ENCODE measurements around the gene ANGEL1.

The ANGEL1 gene

GRCh38 chr14:76786601-76787000 lies 26.1 kb downstream of the ANGEL1 start:
- peaks cover 42 to 55% of the 10 kb centered on the region in 2 donors for H3K36me3 ChIP-seq (ENCODE audit: control insufficient read depth in 1 of 2, insufficient read depth in 2 of 2, low read length in 2 of 2)
- no peak overlapping the region for H3K4me3 ChIP-seq (ENCODE audit: low read depth in 1 of 2, low read length in 2 of 2)
- H3K4me1 ChIP-seq (ENCODE audit: control insufficient read depth in 1 of 2, insufficient read depth in 2 of 2, low read length in 2 of 2): peaks cover 7 to 14% of the 10 kb centered on the region in 2 donors
- no peak overlapping the region for H3K27ac ChIP-seq (ENCODE audit: low read length)
- H3K9me3 ChIP-seq (ENCODE audit: control insufficient read depth in 1 of 2, low read length in 2 of 2): no peaks in the 10 kb centered on the region
- no peaks in the 10 kb centered on the region for H3K27me3 ChIP-seq (ENCODE audit: low read depth, low read length)

GRCh38 chr14:76784881-76785280 lies 27.8 kb downstream of the ANGEL1 start:
- H3K4me1 ChIP-seq (ENCODE audit: control insufficient read depth in 1 of 2, insufficient read depth in 2 of 2, low read length in 2 of 2): peaks cover 7 to 14% of the 10 kb centered on the region in 2 donors
- H3K27me3 ChIP-seq (ENCODE audit: low read depth, low read length): no peaks in the 10 kb centered on the region
- H3K9me3 ChIP-seq (ENCODE audit: control insufficient read depth in 1 of 2, low read length in 2 of 2): no peaks in the 10 kb centered on the region
- H3K36me3 ChIP-seq (ENCODE audit: control insufficient read depth in 1 of 2, insufficient read depth in 2 of 2, low read length in 2 of 2): peaks cover 27 to 46% of the 10 kb centered on the region in 2 donors
- no peak overlapping the region for H3K27ac ChIP-seq (ENCODE audit: low read length)
- no peak overlapping the region for H3K4me3 ChIP-seq (ENCODE audit: low read depth in 1 of 2, low read length in 2 of 2)

GRCh38 chr14:76784266-76784874 lies 28.3 kb downstream of the ANGEL1 start:
- no peak overlapping the region for H3K4me3 ChIP-seq (ENCODE audit: low read depth in 1 of 2, low read length in 2 of 2)
- no peak overlapping the region for H3K27ac ChIP-seq (ENCODE audit: low read length)
- peaks cover 27 to 48% of the 10 kb centered on the region in 2 donors for H3K36me3 ChIP-seq (ENCODE audit: control insufficient read depth in 1 of 2, insufficient read depth in 2 of 2, low read length in 2 of 2)
- peaks cover 7 to 14% of the 10 kb centered on the region in 2 donors for H3K4me1 ChIP-seq (ENCODE audit: control insufficient read depth in 1 of 2, insufficient read depth in 2 of 2, low read length in 2 of 2)
- H3K9me3 ChIP-seq (ENCODE audit: control insufficient read depth in 1 of 2, low read length in 2 of 2): no peaks in the 10 kb centered on the region
- no peaks in the 10 kb centered on the region for H3K27me3 ChIP-seq (ENCODE audit: low read depth, low read length)

GRCh38 chr14:76782885-76783566 lies 29.7 kb downstream of the ANGEL1 start:
- Histone ChIP-seq H3K36me3 (ENCODE audit: control insufficient read depth in 1 of 2, insufficient read depth in 2 of 2, low read length in 2 of 2) (peaks cover 14 to 40% of the 10 kb centered on the region in 2 donors), H3K4me1 (ENCODE audit: control insufficient read depth in 1 of 2, insufficient read depth in 2 of 2, low read length in 2 of 2) (peaks cover 7 to 14% of the 10 kb centered on the region in 2 donors)

GRCh38 chr14:76782115-76782884 lies 30.4 kb downstream of the ANGEL1 start:
- no peak overlapping the region for H3K4me3 ChIP-seq (ENCODE audit: low read depth in 1 of 2, low read length in 2 of 2)
- peaks cover 7 to 14% of the 10 kb centered on the region in 2 donors for H3K4me1 ChIP-seq (ENCODE audit: control insufficient read depth in 1 of 2, insufficient read depth in 2 of 2, low read length in 2 of 2)
- no peak overlapping the region for H3K27ac ChIP-seq (ENCODE audit: low read length)
- H3K27me3 ChIP-seq (ENCODE audit: low read depth, low read length): no peaks in the 10 kb centered on the region
- no peaks in the 10 kb centered on the region for H3K9me3 ChIP-seq (ENCODE audit: control insufficient read depth in 1 of 2, low read length in 2 of 2)
- H3K36me3 ChIP-seq (ENCODE audit: control insufficient read depth in 1 of 2, insufficient read depth in 2 of 2, low read length in 2 of 2): peaks cover 7 to 33% of the 10 kb centered on the region in 2 donors

More at GRCh38 chr14:76782885-76783566, 29.7 kb downstream of the ANGEL1 start:
- no peaks in the 10 kb centered on the region for H3K27me3 ChIP-seq (ENCODE audit: low read depth, low read length)
- H3K4me3 ChIP-seq (ENCODE audit: low read depth in 1 of 2, low read length in 2 of 2): no peak overlapping the region
- no peak overlapping the region for H3K27ac ChIP-seq (ENCODE audit: low read length)
- no peaks in the 10 kb centered on the region for H3K9me3 ChIP-seq (ENCODE audit: control insufficient read depth in 1 of 2, low read length in 2 of 2)

- H3K9me3 ChIP-seq (ENCODE audit: control insufficient read depth in 1 of 2, low read length in 2 of 2): no peaks in the 10 kb centered on the region
- H3K27ac ChIP-seq (ENCODE audit: low read length): no peak overlapping the region
- H3K4me3 ChIP-seq (ENCODE audit: low read depth in 1 of 2, low read length in 2 of 2): no peak overlapping the region
- peaks cover under 1 to 30% of the 10 kb centered on the region in 2 donors for H3K36me3 ChIP-seq (ENCODE audit: control insufficient read depth in 1 of 2, insufficient read depth in 2 of 2, low read length in 2 of 2)
- H3K4me1 ChIP-seq (ENCODE audit: control insufficient read depth in 1 of 2, insufficient read depth in 2 of 2, low read length in 2 of 2): peaks cover 7 to 14% of the 10 kb centered on the region in 2 donors
- no peaks in the 10 kb centered on the region for H3K27me3 ChIP-seq (ENCODE audit: low read depth, low read length)
Measured at GRCh38 chr14:76781648-76782051, 31.0 kb downstream of the ANGEL1 start.

GRCh38 chr14:76780875-76781647 lies 31.6 kb downstream of the ANGEL1 start:
- peaks cover 7 to 14% of the 10 kb centered on the region in 2 donors for H3K4me1 ChIP-seq (ENCODE audit: control insufficient read depth in 1 of 2, insufficient read depth in 2 of 2, low read length in 2 of 2)
- peaks cover 0 to 25% of the 10 kb centered on the region in 2 donors for H3K36me3 ChIP-seq (ENCODE audit: control insufficient read depth in 1 of 2, insufficient read depth in 2 of 2, low read length in 2 of 2)
- no peak overlapping the region for H3K4me3 ChIP-seq (ENCODE audit: low read depth in 1 of 2, low read length in 2 of 2)
- H3K9me3 ChIP-seq (ENCODE audit: control insufficient read depth in 1 of 2, low read length in 2 of 2): no peaks in the 10 kb centered on the region
- H3K27me3 ChIP-seq (ENCODE audit: low read depth, low read length): no peaks in the 10 kb centered on the region
- no peak overlapping the region for H3K27ac ChIP-seq (ENCODE audit: low read length)

DNA sequence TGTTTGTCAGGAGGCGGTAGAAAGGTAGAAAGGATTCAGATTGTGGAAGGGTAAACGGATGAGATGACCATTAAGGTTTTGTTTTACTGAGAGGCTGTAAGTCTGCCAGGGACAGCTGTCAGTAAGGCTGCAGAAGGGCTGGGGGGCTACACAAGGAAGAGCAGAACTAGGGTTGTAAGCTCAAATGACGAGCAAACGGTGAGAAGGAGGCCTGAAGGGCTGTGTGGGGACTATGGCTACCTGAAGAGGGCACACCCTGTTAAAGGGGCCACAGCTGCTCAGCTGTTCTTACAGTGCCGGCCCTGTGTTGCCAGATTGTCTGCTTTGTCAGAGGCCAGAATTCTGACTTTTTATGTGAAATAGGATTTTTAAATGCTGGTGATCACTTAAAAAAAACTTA lies 32.3 kb downstream of the ANGEL1 start:
- no peaks in the 10 kb centered on the region for H3K27me3 ChIP-seq (ENCODE audit: low read depth, low read length)
- H3K9me3 ChIP-seq (ENCODE audit: control insufficient read depth in 1 of 2, low read length in 2 of 2): no peaks in the 10 kb centered on the region
- H3K27ac ChIP-seq (ENCODE audit: low read length): no peak overlapping the region
- H3K4me1 ChIP-seq (ENCODE audit: control insufficient read depth in 1 of 2, insufficient read depth in 2 of 2, low read length in 2 of 2): peaks cover 7 to 14% of the 10 kb centered on the region in 2 donors
- H3K36me3 ChIP-seq (ENCODE audit: control insufficient read depth in 1 of 2, insufficient read depth in 2 of 2, low read length in 2 of 2): peaks cover 0 to 25% of the 10 kb centered on the region in 2 donors
- no peak overlapping the region for H3K4me3 ChIP-seq (ENCODE audit: low read depth in 1 of 2, low read length in 2 of 2)

DNA sequence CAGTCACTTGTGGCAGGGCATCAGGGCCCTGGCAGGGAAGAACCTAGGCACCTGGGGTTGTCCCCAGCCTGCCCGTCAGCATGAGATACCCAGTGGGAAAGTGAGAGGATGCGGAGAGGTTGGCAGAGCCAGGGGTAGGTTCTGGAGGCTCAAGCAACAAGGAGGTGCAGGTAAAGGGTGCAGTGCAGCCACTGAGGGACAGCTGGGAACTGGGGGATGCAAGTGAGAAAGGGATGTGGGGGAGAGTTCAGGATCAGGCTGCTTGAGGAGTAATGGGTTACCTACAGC lies 32.7 kb downstream of the ANGEL1 start:
- no peak overlapping the region for H3K4me3 ChIP-seq (ENCODE audit: low read depth in 1 of 2, low read length in 2 of 2)
- peaks cover 0 to 25% of the 10 kb centered on the region in 2 donors for H3K36me3 ChIP-seq (ENCODE audit: control insufficient read depth in 1 of 2, insufficient read depth in 2 of 2, low read length in 2 of 2)
- H3K27ac ChIP-seq (ENCODE audit: low read length): no peak overlapping the region
- peaks cover 7 to 14% of the 10 kb centered on the region in 2 donors for H3K4me1 ChIP-seq (ENCODE audit: control insufficient read depth in 1 of 2, insufficient read depth in 2 of 2, low read length in 2 of 2)
- H3K9me3 ChIP-seq (ENCODE audit: control insufficient read depth in 1 of 2, low read length in 2 of 2): no peaks in the 10 kb centered on the region
- H3K27me3 ChIP-seq (ENCODE audit: low read depth, low read length): no peaks in the 10 kb centered on the region

- H3K36me3 ChIP-seq (ENCODE audit: control insufficient read depth in 1 of 2, insufficient read depth in 2 of 2, low read length in 2 of 2): peaks cover 0 to 25% of the 10 kb centered on the region in 2 donors
- H3K4me1 ChIP-seq (ENCODE audit: control insufficient read depth in 1 of 2, insufficient read depth in 2 of 2, low read length in 2 of 2): peaks cover 7 to 14% of the 10 kb centered on the region in 2 donors
- H3K27me3 ChIP-seq (ENCODE audit: low read depth, low read length): no peaks in the 10 kb centered on the region
- no peaks in the 10 kb centered on the region for H3K9me3 ChIP-seq (ENCODE audit: control insufficient read depth in 1 of 2, low read length in 2 of 2)
- no peak overlapping the region for H3K4me3 ChIP-seq (ENCODE audit: low read depth in 1 of 2, low read length in 2 of 2)
- no peak overlapping the region for H3K27ac ChIP-seq (ENCODE audit: low read length)
Measured at GRCh38 chr14:76779221-76780057, 33.2 kb downstream of the ANGEL1 start.
